Fibroblast of lung (primary cell): ENCODE measurements around the gene TLX2. TPM values are rescaled to one million over a fixed set of nuclear protein-coding genes. Genes with fewer than 3 reads are reported as not detected.

Experiments
- DNase-seq, 2 donors: peaks; one replicate each; pipeline versions ENCODE4 v3.0.0 to v3.0.0-alpha.2; 2010; ENCODE audit warnings: low read depth in 2 of 2
- H2AFZ ChIP-seq: 2 replicates; pipeline ENCODE4 v1.5.1; 2012; ENCODE audit warnings: low read length, control low read depth, inconsistent platforms
- H3K27ac ChIP-seq: 2 replicates; pipeline ENCODE4 v1.5.1; 2011; ENCODE audit warnings: low read length, control low read depth; ENCODE audit not compliant: insufficient read depth
- H3K27me3 ChIP-seq: 2 replicates; pipeline ENCODE4 v1.5.1; 2011; ENCODE audit warnings: mild to moderate bottlenecking, low read length; ENCODE audit not compliant: control insufficient read depth, insufficient read depth
- H3K36me3 ChIP-seq: 2 replicates; pipeline ENCODE4 v1.5.1; 2011; ENCODE audit warnings: low read length; ENCODE audit not compliant: control insufficient read depth, insufficient read depth
- H3K4me1 ChIP-seq: 2 replicates; pipeline ENCODE4 v1.5.1; 2011; ENCODE audit warnings: low read length; ENCODE audit not compliant: control insufficient read depth, insufficient read depth; ENCODE audit errors: extremely low read depth
- H3K4me2 ChIP-seq: 2 replicates; pipeline ENCODE4 v1.5.1; 2011; ENCODE audit warnings: low read length, control low read depth; ENCODE audit not compliant: insufficient read depth; ENCODE audit errors: extremely low read depth
- H3K4me3 ChIP-seq, 4 experiments: fragments of 200-600 bp in 1 of 4; sonication (generic) in 1 of 4; replicated peaks in 1 of 4; 2 replicates each; pipeline ENCODE4 v1.5.1; 2011 to 2016; ENCODE audit warnings: low read length in 4 of 4, low read depth in 3 of 4, mild to moderate bottlenecking in 3 of 4, control low read depth in 2 of 4, inconsistent platforms in 1 of 4, mixed read lengths in 1 of 4; ENCODE audit not compliant: insufficient read depth in 1 of 4; ENCODE audit errors: control extremely low read depth in 1 of 4
- H3K79me2 ChIP-seq: 2 replicates; pipeline ENCODE4 v1.5.1; 2012; ENCODE audit warnings: mild to moderate bottlenecking, low read length, inconsistent platforms; ENCODE audit not compliant: control insufficient read depth, insufficient read depth
- H3K9ac ChIP-seq: 2 replicates; pipeline ENCODE4 v1.5.1; 2011; ENCODE audit warnings: mild to moderate bottlenecking, low read length, control low read depth; ENCODE audit not compliant: insufficient read depth
- H3K9me3 ChIP-seq: 2 replicates; pipeline ENCODE4 v1.5.1; 2012; ENCODE audit warnings: low read depth, low read length; ENCODE audit not compliant: control insufficient read depth, insufficient read depth
- H4K20me1 ChIP-seq: 2 replicates; pipeline ENCODE4 v1.5.1; 2011; ENCODE audit warnings: low read length; ENCODE audit not compliant: control insufficient read depth, insufficient read depth; ENCODE audit errors: extremely low read depth
- CTCF ChIP-seq, 2 donors: IDR thresholded peaks in 1 of 2; conservative IDR thresholded peaks in 1 of 2; 1 replicate in 1 of 2; 2 replicates in 1 of 2; pipeline ENCODE4 v1.5.1; 2011 to 2012; ENCODE audit warnings: low read length in 2 of 2, control low read depth in 1 of 2, inconsistent platforms in 1 of 2, low read depth in 1 of 2, mild to moderate bottlenecking in 1 of 2
- EZH2 ChIP-seq: IDR thresholded peaks from 2 replicates; pipeline ENCODE4 v1.5.1; 2012; ENCODE audit warnings: low read length, control low read depth, mild to moderate bottlenecking; ENCODE audit errors: missing control alignments
- polyA plus RNA-seq, 2 donors: library from polyadenylated mRNA; depleted of rRNA in 1 of 2; stranded (reverse) in 1 of 2; unstranded in 1 of 2; fragments of >200 nt; gene quantifications; 2 replicates each; pipeline ENCODE4 v1.2.1, GENCODE V29; 2011 to 2012; ENCODE audit warnings: missing spikeins in 1 of 2
- total RNA-seq: library from RNA; depleted of rRNA; stranded (reverse); fragments of >200 nt; gene quantifications from 2 replicates; pipeline ENCODE4 v1.2.1, GENCODE V29; 2014

The TLX2 gene
- total and polyA plus RNA-seq, 2 donors (not counting 1 experiment from before 2014, with no cell fraction given), result under 0.01 TPM; not detected in 1

GRCh38 chr2:74524955-74525716 is 10.9 kb downstream of the TLX2 start:
- no peak for DNase-seq
- TF ChIP-seq EZH2, result no peak
- no peak for TF ChIP-seq CTCF (conservative IDR thresholded peaks at IDR 0.05 in 1 of 2, IDR thresholded peaks at IDR 0.05 in 1 of 2; ENCODE audit: low read depth in 1 of 2, low read length in 2 of 2)
- H3K4me3 ChIP-seq, result no peak overlapping the region
- H3K4me2 ChIP-seq, result no peak overlapping the region
- H3K9me3 ChIP-seq, result no peaks in the 10 kb centered on the region
- peaks cover 18% of the 10 kb centered on the region for H3K36me3 ChIP-seq
- no peaks in the 10 kb centered on the region for H3K4me1 ChIP-seq
- peaks cover 7% of the 10 kb centered on the region for H3K27me3 ChIP-seq
- no peaks in the 10 kb centered on the region for H4K20me1 ChIP-seq
- no peak overlapping the region for H3K27ac ChIP-seq
- no peak overlapping the region for H3K9ac ChIP-seq
- H3K79me2 ChIP-seq, result peaks cover 23% of the 10 kb centered on the region
- H2AFZ ChIP-seq, result no peak overlapping the region

- H3K27ac ChIP-seq, result no peak within 1 kb of the TSS
- TF ChIP-seq CTCF (conservative IDR thresholded peaks at IDR 0.05 in 1 of 2, IDR thresholded peaks at IDR 0.05 in 1 of 2; ENCODE audit: low read depth in 1 of 2, low read length in 2 of 2) (no peak), EZH2 (no peak)
- DNase-seq, result peak in 1 of 2 donors; percentile 44
Observed at GRCh38 chr2:74525717-74526648, 11.7 kb downstream of the TLX2 start, which contains the start of gene DQX1. DQX1 (minus strand) TSS chr2:74526231; CDS start chr2:74525729, 502 bp downstream.

DNA sequence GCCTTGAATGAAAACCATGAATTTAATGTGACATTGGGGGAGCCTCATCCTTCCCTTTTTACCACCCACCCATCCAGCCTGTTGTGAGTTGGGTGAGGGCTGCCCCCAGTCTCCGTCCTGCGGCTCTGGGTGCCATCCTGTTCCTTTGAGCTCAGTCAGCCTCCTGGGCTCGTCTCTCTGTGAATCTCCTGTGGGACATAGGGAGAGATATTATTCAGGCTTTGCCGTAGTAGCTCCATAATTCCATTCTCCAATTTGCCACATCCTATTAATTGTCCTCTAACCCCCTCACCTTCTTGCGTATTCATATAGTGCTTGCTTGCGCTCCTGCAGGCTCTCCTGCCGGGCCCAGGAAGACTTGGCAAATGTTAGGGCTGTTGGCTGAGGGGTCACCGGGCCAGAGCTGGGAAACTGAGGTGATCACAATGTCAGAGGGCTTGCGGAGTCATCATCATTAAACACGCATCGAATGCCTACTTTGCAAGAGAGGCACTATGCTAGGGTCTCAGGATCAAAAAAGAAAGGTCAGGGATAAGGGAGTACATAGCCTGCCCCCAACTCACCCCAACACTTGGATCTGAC is 12.5 kb downstream of the TLX2 start:
- H3K4me2 ChIP-seq, result no peak overlapping the region
- no peak overlapping the region for H3K4me3 ChIP-seq
- H3K27ac ChIP-seq, result no peak overlapping the region
- peaks cover 18% of the 10 kb centered on the region for H3K36me3 ChIP-seq
- no peaks in the 10 kb centered on the region for H3K9me3 ChIP-seq
- no peaks in the 10 kb centered on the region for H4K20me1 ChIP-seq
- no peaks in the 10 kb centered on the region for H3K27me3 ChIP-seq
- TF ChIP-seq EZH2, result no peak
- no peak for TF ChIP-seq CTCF (conservative IDR thresholded peaks at IDR 0.05 in 1 of 2, IDR thresholded peaks at IDR 0.05 in 1 of 2; ENCODE audit: low read depth in 1 of 2, low read length in 2 of 2)
- DNase-seq, result no peak
- peaks cover 7% of the 10 kb centered on the region for H3K4me1 ChIP-seq
- no peak overlapping the region for H3K9ac ChIP-seq
- H2AFZ ChIP-seq, result no peak overlapping the region
- H3K79me2 ChIP-seq, result peaks cover 25% of the 10 kb centered on the region

More at GRCh38 chr2:74525717-74526648, 11.7 kb downstream of the TLX2 start, which contains the start of gene DQX1:
- H3K9me3 ChIP-seq, result no peaks in the 10 kb centered on the region
- H3K4me1 ChIP-seq, result peaks cover 5% of the 10 kb centered on the region
- H3K4me3 ChIP-seq, result no peak within 1 kb of the TSS
- H2AFZ ChIP-seq, result no peak within 1 kb of the TSS
- no peak within 1 kb of the TSS for H3K4me2 ChIP-seq
- H3K9ac ChIP-seq, result no peak within 1 kb of the TSS
- H3K36me3 ChIP-seq, result peaks cover 18% of the 10 kb centered on the region
- H3K79me2 ChIP-seq, result peaks cover 25% of the 10 kb centered on the region
- no peaks in the 10 kb centered on the region for H4K20me1 ChIP-seq
- no peaks in the 10 kb centered on the region for H3K27me3 ChIP-seq
